GM18907 (cell line): Measurements from ENCODE around the gene SLC25A42.

Experiments used
- ATAC-seq: cut with Tn5 transposase; IDR thresholded peaks from one replicate; pipeline ENCODE4 v1.9.1; 2021; ENCODE audit warnings: mild to moderate bottlenecking, moderate library complexity; ENCODE audit not compliant: unreplicated experiment

Gene SLC25A42

DNA sequence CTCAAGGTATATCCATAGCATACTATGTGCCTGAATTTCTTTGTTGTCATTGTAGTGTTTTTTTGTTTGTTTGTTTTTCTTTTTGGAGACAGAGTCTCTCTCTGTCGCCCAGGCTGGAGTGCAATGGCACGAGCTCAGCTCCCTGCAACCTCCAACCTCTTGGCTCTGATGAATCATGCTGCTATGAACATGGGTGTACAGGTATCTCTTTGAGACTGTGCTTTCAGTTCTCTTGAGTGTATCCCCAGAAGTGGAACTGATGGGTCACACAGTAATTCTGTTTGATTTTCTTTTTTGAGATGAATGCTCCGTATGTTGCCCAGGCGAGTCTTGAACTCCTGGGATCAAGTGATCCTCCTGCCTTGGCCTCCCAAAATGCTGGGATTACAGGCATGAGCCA is 13.7 kb upstream of the SLC25A42 start:
- no peak for ATAC-seq

DNA sequence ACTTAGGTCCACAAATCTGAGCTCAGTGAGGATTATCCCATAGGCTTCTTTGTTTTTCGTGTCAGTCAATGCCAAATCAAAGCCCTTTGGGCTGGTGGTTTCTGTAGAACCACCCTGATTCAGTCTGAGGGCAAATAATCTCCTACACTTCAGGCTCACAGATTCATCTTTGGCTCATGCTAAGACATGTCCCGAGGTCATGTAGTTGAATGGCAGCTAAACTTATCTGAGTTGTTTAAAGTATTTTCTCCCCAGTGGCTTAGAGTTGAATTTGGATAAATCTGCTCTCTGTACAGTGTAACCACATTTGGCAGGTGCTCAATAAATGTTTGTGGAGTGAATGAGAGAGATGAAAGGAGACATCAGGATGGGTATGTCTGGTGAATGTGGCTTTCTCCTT is 13.1 kb upstream of the SLC25A42 start:
- no peak for ATAC-seq

DNA sequence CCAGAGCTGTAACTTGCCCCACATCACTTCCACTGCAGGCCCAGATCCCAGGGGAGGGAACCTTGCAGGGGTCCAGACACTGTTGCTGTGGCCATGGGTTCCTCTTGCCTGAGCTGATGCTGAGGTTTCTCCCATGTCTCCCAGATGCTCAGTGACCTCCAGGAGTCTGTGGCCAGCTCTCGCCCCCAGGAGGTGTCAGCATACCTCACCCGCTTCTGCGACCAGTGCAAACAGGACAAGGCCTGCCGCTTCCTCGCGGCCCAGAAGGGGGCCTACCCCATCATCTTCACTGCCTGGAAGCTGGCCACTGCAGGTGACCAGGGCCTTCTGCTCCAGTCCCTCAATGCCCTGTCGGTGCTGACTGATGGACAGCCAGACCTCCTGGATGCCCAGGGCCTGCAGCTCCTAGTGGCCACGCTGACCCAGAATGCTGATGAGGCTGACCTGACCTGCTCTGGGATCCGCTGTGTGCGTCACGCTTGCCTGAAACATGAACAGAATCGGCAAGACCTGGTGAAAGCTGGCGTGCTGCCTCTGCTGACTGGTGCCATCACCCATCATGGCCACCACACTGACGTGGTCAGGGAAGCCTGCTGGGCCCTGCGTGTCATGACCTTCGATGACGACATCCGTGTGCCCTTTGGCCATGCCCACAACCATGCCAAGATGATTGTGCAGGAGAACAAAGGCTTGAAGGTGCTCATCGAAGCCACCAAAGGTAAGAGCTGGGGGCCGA is 12.1 kb upstream of the SLC25A42 start:
- ATAC-seq = no peak

DNA sequence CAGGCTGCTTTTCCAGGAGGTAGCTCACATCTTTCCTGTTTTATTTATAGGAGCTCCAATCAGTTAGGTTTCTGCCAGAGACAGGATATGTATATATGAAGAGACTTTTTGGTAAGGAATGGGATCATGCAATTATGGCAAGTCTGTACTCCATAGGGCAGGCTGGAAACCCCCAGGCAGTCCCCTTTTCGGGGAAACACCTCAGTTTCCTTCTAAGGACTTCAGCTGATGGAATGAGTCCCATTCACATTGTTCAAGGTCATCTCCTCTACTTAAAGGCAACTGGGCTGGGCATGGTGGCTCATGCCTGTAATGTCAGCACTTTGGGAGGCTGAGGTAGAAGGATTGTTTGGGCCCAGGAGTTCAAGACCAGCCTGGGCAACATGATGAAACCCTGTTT is 10.9 kb upstream of the SLC25A42 start:
- no peak for ATAC-seq

DNA sequence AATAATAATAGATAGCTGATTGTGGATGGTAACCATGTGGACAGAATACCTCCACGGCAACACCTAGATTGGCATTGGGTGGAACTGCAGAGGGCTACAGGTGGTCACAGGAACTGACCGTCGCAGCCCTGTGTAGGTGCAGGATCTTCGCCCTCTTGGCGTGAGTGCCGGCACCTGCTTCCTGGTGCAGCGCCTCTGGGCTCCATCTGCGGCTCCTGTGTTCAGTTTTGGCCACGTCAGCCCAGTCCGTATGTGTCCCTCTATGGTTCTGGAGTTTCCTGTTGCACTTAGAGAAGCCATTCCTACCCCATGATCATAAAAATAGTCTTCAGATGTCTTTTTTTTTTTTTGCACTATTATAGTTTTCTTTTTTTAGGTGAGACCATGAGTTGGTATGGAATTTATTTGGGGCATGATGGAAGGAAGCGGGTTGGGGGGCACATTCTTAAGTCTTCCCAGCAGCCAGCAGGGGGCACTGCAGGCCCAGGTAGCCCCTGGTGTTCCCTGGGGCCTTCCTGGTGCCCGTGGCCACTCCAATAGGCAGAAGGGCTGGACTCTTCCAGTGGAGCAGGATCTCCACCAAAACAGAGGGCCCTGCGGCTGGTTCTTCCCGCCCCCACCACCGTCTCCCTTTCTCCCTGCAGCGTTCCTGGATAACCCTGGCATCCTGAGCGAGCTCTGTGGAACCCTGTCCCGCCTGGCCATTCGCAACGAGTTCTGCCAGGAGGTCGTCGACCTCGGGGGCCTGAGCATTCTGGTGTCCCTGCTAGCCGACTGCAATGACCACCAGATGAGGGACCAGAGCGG is 10.1 kb upstream of the SLC25A42 start:
- no peak for ATAC-seq

DNA sequence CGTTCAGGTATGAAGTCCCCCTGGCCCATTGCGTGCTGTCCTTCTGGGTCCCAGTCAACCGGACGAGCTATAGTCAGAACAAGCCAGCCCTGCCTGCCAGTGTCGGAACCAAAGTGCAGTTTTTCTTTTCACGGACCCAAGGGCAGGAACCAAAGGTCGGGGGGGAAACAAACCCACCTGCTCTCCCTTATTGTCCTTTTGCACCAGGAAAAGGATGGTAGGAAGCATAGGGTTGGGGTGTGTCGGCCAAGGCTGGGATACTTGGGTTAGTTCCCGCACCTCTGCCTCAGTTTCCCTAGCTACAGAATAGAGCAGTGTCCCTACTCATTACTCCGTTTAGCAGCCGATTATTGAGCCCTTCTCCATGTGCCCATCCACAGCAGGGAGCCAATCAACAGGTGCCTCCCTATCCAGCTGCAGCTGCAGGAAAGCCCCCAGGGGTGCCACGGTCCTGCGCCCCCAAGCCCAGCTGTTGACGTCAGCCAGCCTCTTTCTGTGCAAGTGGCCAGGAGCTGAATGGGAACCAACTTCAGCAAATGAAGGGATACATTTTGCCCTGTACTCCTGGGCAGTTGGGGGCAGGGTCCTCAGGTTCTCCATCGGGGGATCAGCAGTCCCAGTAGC is 9.4 kb upstream of the SLC25A42 start:
- ATAC-seq = no peak

DNA sequence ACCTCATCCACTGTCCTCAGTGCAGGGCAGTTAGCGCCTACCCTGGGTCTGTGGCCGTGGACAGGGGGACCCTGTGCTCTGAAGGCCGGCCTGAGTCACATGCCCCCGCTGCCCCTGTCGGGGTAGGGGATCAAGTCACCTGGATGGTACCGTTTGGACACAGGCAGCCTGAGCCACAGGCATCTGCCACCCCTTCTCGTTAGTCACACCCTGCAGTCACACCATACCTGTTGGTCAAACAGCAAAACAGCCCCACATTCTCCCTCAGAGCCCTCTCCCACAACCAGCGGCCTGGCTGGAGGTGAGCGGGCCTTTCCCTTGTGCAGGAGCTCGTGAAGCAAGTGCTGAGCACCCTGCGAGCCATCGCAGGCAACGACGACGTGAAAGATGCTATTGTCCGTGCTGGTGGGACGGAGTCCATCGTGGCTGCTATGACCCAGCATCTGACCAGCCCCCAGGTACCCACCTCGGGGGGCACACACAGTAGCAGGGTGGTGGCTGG is 8.8 kb upstream of the SLC25A42 start:
- ATAC-seq = no peak

DNA sequence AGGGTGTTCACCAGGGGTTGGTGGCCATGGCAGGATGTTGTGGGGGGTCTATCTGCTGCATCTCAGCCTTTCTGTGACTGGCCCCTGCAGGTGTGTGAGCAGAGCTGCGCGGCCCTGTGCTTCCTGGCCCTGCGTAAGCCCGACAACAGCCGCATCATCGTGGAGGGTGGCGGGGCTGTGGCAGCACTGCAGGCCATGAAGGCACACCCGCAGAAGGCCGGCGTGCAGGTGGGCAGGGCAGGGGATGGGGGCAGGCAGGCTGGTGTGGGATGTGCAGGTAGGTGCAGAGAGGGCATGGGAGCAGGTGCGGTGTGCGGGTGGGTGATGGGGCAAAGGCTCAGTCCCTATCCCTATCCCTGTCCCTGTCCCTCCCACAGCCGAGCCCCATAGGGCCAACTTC is 8.1 kb upstream of the SLC25A42 start:
- no peak for ATAC-seq

DNA sequence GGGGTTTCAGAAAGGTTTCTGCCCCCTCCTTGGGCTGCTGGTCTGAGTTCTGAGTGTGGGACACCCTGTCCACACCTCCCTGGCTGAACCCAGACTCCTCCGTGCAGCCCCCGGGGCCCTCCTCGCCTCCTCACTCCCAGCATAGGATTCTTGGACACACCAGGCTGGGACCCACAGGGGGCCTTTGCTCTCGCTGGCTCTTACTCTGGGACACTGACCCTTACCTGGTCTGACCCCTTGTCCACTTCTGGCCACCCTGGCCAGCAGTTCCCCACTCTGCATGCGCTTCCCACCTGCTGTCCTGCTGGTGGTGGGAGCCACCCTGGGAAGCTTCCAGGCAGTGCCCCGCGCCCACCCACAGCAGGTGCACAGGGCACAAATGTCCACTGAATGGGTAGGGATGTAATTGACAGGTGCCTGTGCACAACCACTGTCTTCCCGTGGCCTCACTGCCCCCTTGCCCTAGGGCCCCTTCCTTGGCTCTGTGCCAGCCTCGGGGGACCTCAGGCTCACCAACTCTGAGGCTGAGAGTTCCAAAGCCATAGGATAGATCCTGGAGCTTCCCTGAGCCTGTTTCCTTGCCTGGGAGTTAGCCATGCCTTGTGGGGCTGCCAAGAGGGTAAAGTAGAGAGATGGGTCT is 7.0 kb upstream of the SLC25A42 start:
- no peak for ATAC-seq

DNA sequence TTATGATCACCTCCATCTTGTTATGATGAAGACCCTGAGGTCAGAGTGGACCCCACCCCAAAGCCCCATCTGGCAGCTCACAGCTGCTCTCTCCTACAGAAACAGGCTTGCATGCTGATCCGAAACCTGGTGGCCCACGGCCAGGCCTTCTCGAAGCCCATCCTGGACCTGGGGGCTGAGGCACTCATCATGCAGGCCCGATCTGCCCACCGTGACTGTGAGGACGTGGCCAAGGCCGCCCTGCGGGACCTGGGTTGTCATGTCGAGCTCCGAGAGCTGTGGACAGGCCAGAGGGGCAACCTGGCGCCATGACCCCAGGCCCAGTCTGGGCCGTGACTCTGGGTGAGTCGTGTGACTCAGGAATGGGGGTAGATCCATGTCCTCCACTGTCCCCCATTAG is 6.5 kb upstream of the SLC25A42 start:
- no peak for ATAC-seq

DNA sequence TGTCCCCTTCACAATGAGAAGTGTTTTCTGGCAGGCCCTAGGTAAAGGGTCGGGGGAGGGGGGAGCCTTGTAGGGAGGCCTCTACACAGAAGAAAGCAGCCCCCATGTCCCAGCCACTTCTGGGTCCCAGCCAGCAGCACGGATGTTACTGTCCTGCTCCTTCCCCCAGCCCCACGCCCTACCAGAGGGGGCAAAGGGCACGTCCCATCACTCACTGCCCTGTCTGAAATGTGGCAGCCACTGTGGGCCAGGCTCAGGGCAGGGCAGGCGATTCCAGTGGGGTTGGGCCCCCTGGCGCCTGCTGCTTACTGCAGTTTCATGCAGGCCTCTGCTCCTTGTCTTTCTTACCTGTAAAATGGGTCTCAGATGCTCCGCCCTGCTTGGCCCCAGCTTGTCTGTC is 6.1 kb upstream of the SLC25A42 start:
- no peak for ATAC-seq

DNA sequence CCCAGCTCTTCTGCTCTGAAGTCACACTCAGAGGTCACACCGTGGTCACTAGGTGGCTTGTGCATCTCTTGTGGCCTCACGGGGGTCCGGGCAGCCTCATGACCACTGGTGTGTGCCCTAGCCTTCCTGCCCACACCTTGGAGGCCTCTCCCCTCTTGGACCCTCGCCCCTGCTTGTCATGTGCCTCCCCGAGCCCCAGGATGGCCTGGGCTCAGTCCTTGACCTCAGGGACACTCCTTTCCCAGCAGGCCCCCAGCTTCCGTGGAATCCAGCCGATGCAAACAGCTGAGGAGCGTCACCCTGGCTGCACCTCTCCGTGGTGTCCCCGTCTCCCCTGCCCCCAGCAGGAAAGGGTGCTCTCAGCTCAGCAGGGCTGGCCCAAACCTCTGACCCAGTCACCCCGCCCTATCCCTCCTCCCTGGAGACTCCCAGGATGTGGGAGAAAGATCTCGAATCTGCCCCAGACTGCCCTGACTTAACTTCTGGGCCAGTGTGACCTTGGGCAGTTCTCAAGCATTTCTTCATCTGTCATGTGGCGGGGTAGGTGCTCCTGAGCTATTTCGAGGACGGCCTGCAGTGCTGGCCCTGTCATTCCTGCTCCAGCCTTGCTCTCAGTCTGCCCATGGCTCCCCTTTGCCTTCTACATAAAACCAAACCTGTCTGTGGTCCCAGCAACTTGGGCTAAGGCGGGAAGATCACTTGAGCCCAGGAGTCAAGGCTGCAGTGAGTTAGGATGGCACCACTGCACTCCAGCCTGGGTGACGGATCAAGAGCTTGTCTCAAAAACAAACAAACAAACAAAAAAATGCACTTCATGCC is 4.6 kb upstream of the SLC25A42 start:
- ATAC-seq = no peak

DNA sequence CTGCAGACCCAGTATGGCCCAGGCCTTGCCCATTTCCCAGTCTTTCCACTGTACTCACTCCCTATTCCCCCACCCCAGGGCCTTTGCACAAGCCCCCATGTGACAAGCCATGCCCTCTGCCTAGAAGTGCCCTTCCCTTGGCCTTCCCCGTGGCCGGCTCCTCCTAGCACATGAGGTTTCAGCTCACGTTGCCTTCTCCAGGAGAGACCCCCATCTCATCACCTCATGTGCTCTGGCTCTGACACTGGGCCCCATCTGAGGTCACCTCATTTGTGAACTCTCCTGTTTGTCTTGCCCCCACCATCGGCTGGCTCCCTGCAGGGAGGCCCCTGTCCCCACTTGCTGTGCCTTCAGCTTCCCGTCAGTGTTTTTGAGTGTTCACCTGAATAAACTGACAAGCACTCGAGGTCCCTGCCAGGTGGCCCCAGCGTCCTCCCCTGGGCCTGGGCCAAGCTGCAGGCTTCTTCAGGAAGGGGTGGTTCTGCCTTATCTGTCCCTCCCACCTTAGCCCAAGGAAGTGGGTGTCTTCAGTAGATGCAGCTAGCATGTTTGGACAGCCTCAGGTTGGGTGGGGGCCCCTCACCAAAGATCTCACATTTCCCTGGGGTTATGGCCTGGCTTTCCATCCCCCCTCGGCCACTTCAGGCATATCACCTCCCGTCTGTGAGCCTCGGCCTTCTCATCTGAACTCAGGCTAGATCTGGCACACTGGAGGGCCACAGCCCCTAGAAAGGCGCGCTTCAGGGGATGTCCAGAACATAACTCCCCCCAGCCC is 3.8 kb upstream of the SLC25A42 start:
- ATAC-seq = no peak

DNA sequence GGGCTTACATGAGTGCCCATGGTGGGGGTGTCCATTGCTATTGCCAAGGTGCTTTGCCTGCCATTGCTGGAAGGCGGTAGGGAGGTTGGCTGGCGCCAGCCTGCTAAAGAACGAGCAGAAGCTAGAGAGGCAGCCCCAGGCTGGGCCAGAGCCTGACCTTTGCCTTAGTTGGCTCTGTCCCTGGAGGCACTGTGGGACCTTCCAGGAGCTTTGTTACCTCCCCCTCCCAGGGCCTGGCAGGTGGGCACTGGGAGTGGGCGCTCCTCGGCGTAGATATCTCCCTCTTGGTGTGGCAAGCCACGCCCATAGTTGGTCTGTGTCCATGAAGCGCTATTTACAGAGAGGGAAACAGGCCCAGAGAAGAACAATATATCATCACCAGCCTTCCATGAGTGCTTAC is 2.3 kb upstream of the SLC25A42 start:
- ATAC-seq = no peak

DNA sequence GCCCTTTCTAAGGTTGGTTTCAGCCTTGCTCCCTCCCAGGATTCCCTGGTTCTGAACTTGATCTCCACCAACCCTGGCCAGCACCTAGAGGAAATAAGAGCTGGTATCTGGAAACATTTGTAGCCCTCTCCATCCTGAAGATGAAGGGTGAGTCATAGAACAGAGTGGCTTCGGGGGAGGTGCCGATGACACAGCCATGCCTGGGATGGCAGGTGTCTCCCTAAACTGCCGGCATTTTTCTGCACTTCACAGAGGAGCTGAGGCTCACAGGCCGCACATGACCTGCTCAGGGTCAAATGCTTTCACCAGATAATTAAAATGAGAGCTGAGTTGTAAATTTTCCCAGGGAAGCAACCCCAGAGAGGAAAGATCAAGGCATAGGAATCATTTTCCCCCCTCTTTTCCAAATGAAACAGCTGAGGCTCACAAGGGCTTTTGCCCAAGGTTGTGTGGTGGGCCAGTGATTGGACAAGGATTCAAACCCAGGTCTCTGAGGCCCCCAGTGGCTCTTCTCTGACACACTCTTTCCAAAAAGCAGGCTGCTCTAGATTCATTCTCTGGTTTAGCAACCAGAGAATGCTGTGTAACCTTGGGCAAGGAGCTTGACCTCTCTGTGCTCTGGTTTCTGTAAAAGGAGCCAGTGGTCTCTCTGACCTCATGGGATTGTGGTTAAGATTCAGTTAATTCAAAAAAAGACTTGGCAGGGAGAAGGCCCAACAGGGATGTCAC is 1.2 kb upstream of the SLC25A42 start:
- ATAC-seq = no peak

DNA sequence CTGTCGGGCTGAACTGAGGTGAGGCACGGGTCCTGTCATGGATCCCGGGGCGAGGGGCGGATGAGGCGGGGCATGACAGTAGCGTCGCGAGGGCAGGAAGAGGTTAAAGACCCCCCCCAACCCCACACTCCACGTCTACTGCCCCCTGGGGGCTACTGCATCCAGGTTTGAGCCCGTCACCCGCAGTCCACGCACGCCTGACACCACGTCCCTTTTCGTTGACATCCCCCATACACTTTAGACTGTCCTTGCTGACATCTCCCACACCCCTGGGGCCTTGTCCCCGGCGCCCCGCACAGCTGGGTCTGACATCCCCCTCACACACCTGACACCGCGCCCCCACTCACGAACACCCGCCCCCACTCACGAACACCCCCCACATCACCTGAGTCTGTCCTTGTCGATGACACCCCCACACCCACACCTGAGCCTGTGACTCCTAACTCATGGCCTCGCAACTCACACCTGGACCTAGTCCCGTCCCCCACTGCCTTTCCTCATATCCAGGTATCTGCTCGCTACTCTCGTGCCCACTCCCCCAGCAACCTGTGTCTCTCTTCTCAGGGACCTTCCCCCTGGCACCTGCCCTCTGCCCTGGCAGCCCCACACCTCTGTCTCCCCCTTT is 416 bp downstream of the SLC25A42 start:
- ATAC-seq = peak; percentile 10

DNA sequence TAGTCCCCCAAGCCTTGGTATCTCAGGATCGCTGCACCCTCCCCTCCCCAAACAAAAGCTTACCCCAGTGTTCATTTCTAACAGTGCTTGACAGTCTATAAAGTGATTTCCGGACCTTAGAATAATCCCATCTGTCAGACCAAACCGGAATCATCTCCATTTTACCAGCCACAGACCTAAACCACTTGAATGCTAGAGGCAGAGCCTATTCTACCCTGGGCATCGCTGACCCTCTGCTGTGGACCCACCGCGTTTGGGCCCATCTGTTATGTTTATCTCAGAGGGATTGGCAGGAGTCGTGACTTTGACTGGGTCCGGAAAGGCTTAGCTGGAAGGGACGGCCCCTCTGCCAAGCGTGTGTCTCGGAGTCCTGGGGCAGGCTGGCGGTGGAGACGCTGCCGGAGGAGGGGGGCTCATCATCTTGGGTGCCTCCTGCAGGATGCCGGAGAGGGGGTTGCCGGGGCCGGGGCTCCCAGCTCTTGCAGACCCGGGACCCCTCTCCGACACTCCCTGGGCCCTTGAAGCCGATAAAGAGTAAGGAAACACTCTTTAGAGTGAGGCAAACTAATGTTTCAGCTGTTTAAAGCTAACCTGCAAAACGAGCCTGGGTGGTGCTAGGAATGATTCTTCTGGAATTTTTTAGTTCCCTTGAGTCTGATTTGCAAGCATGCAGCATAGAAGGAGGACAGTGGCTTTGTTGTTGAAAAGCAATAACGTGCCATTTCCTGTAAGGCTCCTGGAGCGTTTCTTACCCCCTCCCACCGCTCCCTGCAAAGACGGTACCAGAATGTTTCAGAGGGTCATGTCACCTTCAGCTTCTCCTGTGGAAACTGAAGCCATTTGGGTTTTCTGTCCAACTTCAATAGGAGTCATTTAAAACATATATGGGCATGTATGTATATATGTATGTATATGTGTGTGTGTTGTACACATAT is 1.3 kb downstream of the SLC25A42 start:
- no peak for ATAC-seq
